CMK (cell line): Measurements from ENCODE around the gene ATXN10.

Experiments used
- DNase-seq: peaks from one replicate; pipeline ENCODE4 v3.0.0-alpha.2; 2010; ENCODE audit warnings: low read depth

ATXN10 gene

GRCh38 chr22:45758603-45759002 lies 87.0 kb downstream of the ATXN10 start:
- no peak for DNase-seq

- no peak for DNase-seq
Measured at GRCh38 chr22:45760682-45761081, 89.0 kb downstream of the ATXN10 start.

GRCh38 chr22:45762545-45763235 lies 91.1 kb downstream of the ATXN10 start:
- no peak for DNase-seq

- DNase-seq, result no peak
Measured at GRCh38 chr22:45763236-45763624, 91.6 kb downstream of the ATXN10 start.

GRCh38 chr22:45768490-45768889 lies 96.9 kb downstream of the ATXN10 start:
- DNase-seq, result no peak

GRCh38 chr22:45769569-45770210 lies 98.1 kb downstream of the ATXN10 start:
- no peak for DNase-seq

- DNase-seq, result no peak
Measured at GRCh38 chr22:45770506-45770905, 98.9 kb downstream of the ATXN10 start.

GRCh38 chr22:45771057-45771456 lies 99.4 kb downstream of the ATXN10 start:
- DNase-seq, result no peak

- no peak for DNase-seq
Measured at GRCh38 chr22:45771711-45772110, 100.1 kb downstream of the ATXN10 start.

- DNase-seq, result no peak
Measured at GRCh38 chr22:45772743-45773142, 101.1 kb downstream of the ATXN10 start.

- DNase-seq, result no peak
Measured at GRCh38 chr22:45774001-45774670, 102.5 kb downstream of the ATXN10 start.

- no peak for DNase-seq
Measured at GRCh38 chr22:45775062-45775461, 103.4 kb downstream of the ATXN10 start.

- DNase-seq, result no peak
Measured at GRCh38 chr22:45775569-45776312, 104.1 kb downstream of the ATXN10 start.

- DNase-seq, result no peak
Measured at GRCh38 chr22:45776313-45776585, 104.6 kb downstream of the ATXN10 start.

GRCh38 chr22:45777046-45777851 lies 105.6 kb downstream of the ATXN10 start:
- no peak for DNase-seq

- DNase-seq, result no peak
Measured at GRCh38 chr22:45777852-45778375, 106.3 kb downstream of the ATXN10 start.

GRCh38 chr22:45781459-45781858 lies 109.8 kb downstream of the ATXN10 start:
- no peak for DNase-seq

GRCh38 chr22:45781966-45782365 lies 110.3 kb downstream of the ATXN10 start:
- no peak for DNase-seq

GRCh38 chr22:45783021-45783420 lies 111.4 kb downstream of the ATXN10 start:
- DNase-seq, result no peak

- no peak for DNase-seq
Measured at GRCh38 chr22:45783690-45784089, 112.1 kb downstream of the ATXN10 start.

GRCh38 chr22:45784357-45785277 lies 113.0 kb downstream of the ATXN10 start:
- no peak for DNase-seq
